Heart right ventricle (tissue), 16 donors: ENCODE data around the gene SRSF4. TPM values are rescaled to one million over a fixed set of nuclear protein-coding genes. Genes with fewer than 3 reads are reported as not detected.

Source experiments
- ATAC-seq, 8 donors: fragments of 200-7000 bp; cut with Tn5 transposase; one replicate each; pipeline ENCODE4 v1.9.1; 2020; ENCODE audit warnings: mild to moderate bottlenecking in 8 of 8, moderate library complexity in 8 of 8, moderate number of reproducible peaks in 1 of 8
- DNase-seq, 2 donors: peaks; one replicate each; pipeline ENCODE4 v3.0.0-alpha.2; 2020
- H3K27ac ChIP-seq, 10 donors: fragments of 200-600 bp; sonication (generic) in 2 of 10; one replicate each; pipeline versions ENCODE4 v1.5.0 to v1.8.0; 2020 to 2022; ENCODE audit warnings: mild to moderate bottlenecking in 3 of 10
- H3K27me3 ChIP-seq, 7 donors: fragments of 200-600 bp; one replicate each; pipeline ENCODE4 v1.8.0; 2021 to 2022; ENCODE audit warnings: mild to moderate bottlenecking in 2 of 7
- H3K36me3 ChIP-seq, 9 donors: fragments of 200-600 bp; sonication (generic) in 1 of 9; one replicate each; pipeline versions ENCODE4 v1.5.0 to v1.8.0; 2020 to 2022; ENCODE audit warnings: mild to moderate bottlenecking in 2 of 9
- H3K4me1 ChIP-seq, 9 donors: fragments of 200-600 bp; sonication (generic) in 1 of 9; one replicate each; pipeline versions ENCODE4 v1.5.0 to v1.8.0; 2020 to 2022; ENCODE audit warnings: mild to moderate bottlenecking in 4 of 9
- H3K4me3 ChIP-seq, 10 donors: fragments of 200-600 bp; sonication (generic) in 2 of 10; one replicate each; pipeline versions ENCODE4 v1.5.0 to v1.8.0; 2020 to 2022; ENCODE audit warnings: mild to moderate bottlenecking in 7 of 10, moderate library complexity in 2 of 10
- H3K9me3 ChIP-seq, 11 donors: fragments of 200-600 bp in 10 of 11; sonication (generic) in 2 of 11; one replicate each; pipeline versions ENCODE4 v1.5.0 to v1.8.0; 2013 to 2022; ENCODE audit warnings: mild to moderate bottlenecking in 2 of 11, control low read depth in 1 of 11, moderate library complexity in 1 of 11
- CTCF ChIP-seq, 9 donors: fragments of 200-600 bp; sonication (generic) in 2 of 9; IDR thresholded peaks; one replicate each; pipeline versions ENCODE4 v1.5.0 to v1.8.0; 2021 to 2022; ENCODE audit warnings: antibody characterized with exemption in 9 of 9, mild to moderate bottlenecking in 5 of 9, moderate library complexity in 1 of 9
- WGBS, 2 donors: extraction: QIAGEN DNeasy Blood & Tissue Kit; methylation state at CpG; one replicate each; pipeline ENCODE4 v1.1.7; 2013; ENCODE audit warnings: inconsistent platforms in 1 of 2; 5-methylcytosine and 5-hydroxymethylcytosine counted together
- intact Hi-C, 10 donors: fragments of 100-400 bp; cut with DNase I; formaldehyde crosslinking; loops; one replicate each; pipeline versions ENCODE4 v1.11.1 to v1.14.2; 2022
- polyA plus RNA-seq, 2 donors: library from polyadenylated mRNA; stranded (reverse); fragments of 200-250 nt; gene quantifications; one replicate each; pipeline ENCODE4 v1.2.3, GENCODE V29; 2013
- total RNA-seq, 10 donors: library from RNA; stranded (reverse); fragmentation: NEBNext Ultra II Directional in 3 of 10; extraction: Animal tissue kit (Norgen Biotek cat#: 25700) in 3 of 10; gene quantifications; one replicate each; pipeline versions ENCODE4 v1.2.1 to v1.2.4, GENCODE V29; 2021 to 2023
- donor health status: Arrhythmogenic right ventricular cardiomyopathy.
- donor health status: ischemic (EF 13 %, LVEDD 7.1; RV severe dilation, severe dysfunction).
- donor health status: healthy with polysubstance abuse.
- donor health status: DM: no; HTN: yes; CAD: no.
- donor health status: DM: no; HTN: no; CAD: no.
- donor health status: ischemic (EF 25% LVEDD 6.9; RV normal size, moderate dysfunction).
- donor health status: ischemic (EF 25% LVEDD 5.7; RV mildly dilated, moderate dysfunction).
- donor health status: healthy.
- donor health status: DM: yes; HTN: yes; CAD: no.
- donor health status: Ischemic cardiomyopathy.
- donor health status: ischemic (EF 35%, LVEDD 5.7; RV mildly dilated, moderate dysfunction).
- donor health status: nonischemic (EF 11% LVEDD 7.7; RV severe dilation, severe dysfunction).
- donor health status: DM: yes; HTN: yes; CAD: no.
- donor health status: PGD.
- donor health status: ischemic (EF 29% LVEDD 5.4; RV normal size, mild dysfunction).
- donor health status: nonischemic (EF 23%, LVEDD 6.1; RV moderate dilation, normal function).

The SRSF4 gene
- total and polyA plus RNA-seq, 12 donors = 40.8 to 67.8 (median 49.0) TPM

DNA sequence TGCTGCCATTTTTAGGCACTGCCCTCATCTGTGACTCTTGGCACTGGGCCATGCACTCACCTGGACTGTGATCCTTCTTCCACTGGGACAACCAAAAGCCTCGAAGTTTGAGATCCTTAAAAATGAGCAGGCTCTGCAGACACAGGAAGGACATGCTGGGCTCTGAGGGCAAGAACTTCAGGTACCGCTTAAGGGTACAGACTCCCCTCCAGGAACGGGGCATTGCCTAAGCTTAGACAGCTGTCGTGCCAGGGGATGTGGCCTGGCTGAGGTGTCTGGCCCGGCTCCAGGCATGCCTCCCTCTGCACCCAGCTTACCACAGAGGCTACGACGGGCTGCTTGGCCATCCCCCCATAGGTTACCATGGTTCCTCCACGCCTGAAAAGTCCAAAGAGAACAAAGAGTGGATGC lies 14.2 kb upstream of the SRSF4 start:
- H3K4me3 ChIP-seq = no peak overlapping the region
- DNase-seq = no peak
- intact Hi-C loops = loop anchor here in 1 of 10 donors (10.0 kb wide), 1 partner anchor 401 kb away; no protein-coding TSS in a partner anchor
- H3K9me3 ChIP-seq = no peaks in the 10 kb centered on the region
- H3K27ac ChIP-seq = no peak overlapping the region
- H3K36me3 ChIP-seq = peaks cover 0 to 93% (median 6%) of the 10 kb centered on the region in 9 donors
- peak in 1 of 8 donors; percentile 32 for ATAC-seq
- TF ChIP-seq CTCF (IDR thresholded peaks at IDR 0.05) = no peak
- 69 to 73% methylated on average over 8 of the region's 8 CpGs for WGBS, 2 donors
- H3K4me1 ChIP-seq = no peaks in the 10 kb centered on the region
- H3K27me3 ChIP-seq = no peaks in the 10 kb centered on the region

DNA sequence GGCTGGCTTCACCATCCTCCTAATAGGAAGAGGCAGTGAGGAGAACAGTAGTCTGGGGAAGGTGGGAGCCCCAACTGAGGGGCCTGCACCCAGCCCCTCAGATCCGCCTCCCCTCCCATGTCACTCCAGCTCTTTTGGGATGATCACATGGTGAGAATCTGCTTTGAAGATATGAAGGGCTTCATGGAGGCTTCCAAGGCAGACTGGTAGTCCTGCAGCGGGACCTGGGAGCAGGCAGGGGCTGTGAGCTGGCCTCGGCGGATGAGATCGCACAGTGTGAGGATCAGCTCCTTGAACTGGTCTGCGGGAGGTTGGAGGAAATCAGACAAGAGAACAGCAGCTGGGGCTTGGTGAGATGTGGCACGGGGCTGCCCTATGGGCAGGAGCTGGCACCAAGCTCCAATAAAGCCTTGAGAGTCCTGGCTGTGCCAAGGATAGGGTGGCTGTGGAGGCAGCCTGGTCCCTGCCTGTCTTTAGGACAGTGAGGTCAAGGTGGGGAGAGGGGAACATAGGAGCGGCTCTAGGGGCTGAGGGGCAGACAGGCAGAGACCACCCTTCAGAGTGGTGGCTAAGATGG lies 12.3 kb upstream of the SRSF4 start:
- Histone ChIP-seq H3K9me3 (no peaks in the 10 kb centered on the region), H3K27ac (no peak overlapping the region), H3K36me3 (peaks cover 0 to 73% (median 3%) of the 10 kb centered on the region in 9 donors), H3K27me3 (no peaks in the 10 kb centered on the region), H3K4me1 (no peaks in the 10 kb centered on the region), H3K4me3 (no peak overlapping the region)
- 95 to 99% methylated on average over 8 of the region's 8 CpGs for WGBS, 2 donors
- intact Hi-C loops = loop anchor here in 1 of 10 donors (10.0 kb wide), 1 partner anchor 399 kb away; no protein-coding TSS in a partner anchor
- no peak for TF ChIP-seq CTCF (IDR thresholded peaks at IDR 0.05)
- no peak for ATAC-seq
- no peak for DNase-seq

- Histone ChIP-seq H3K27me3 (no peaks in the 10 kb centered on the region), H3K27ac (no peak overlapping the region), H3K9me3 (no peaks in the 10 kb centered on the region), H3K4me1 (no peaks in the 10 kb centered on the region), H3K4me3 (no peak overlapping the region), H3K36me3 (peaks cover 0 to 41% (median 2%) of the 10 kb centered on the region in 9 donors)
- TF ChIP-seq CTCF (IDR thresholded peaks at IDR 0.05) = no peak
- intact Hi-C loops = loop anchor here in 1 of 10 donors (10.0 kb wide), 1 partner anchor 396 kb away; no protein-coding TSS in a partner anchor
- WGBS, 2 donors = 87 to 96% methylated on average over 6 of the region's 6 CpGs
- no peak for ATAC-seq
- no peak for DNase-seq
Measured at GRCh38 chr1:29190718-29191117, 9.0 kb upstream of the SRSF4 start.

DNA sequence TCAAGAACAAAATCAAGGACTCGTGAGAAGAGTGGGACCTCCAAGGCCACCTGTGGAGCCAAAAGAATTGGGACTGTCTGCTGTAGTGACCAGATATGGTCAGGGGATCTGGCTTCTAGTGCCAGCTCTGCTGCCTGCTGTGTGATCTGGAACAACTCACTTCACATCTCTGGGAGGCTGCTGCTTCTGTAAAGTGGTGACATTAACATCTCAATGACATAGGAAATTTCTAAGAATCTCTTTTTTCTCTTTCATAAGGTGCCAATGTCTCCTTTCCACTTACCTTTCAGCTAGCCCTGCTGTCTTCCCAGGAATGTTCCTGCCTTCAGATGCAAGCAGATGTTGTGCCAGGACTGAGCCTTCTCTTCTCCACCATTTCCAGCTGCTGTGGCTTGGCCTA lies 5.0 kb upstream of the SRSF4 start:
- 87 to 100% methylated on average over 1 of the region's 1 CpG for WGBS, 2 donors
- Histone ChIP-seq H3K4me1 (peaks cover 0 to 12% (median 4%) of the 10 kb centered on the region in 9 donors), H3K4me3 (no peak overlapping the region), H3K36me3 (peaks cover 0 to under 1% (median 0%) of the 10 kb centered on the region in 9 donors), H3K27ac (no peak overlapping the region), H3K27me3 (no peaks in the 10 kb centered on the region), H3K9me3 (no peaks in the 10 kb centered on the region)
- intact Hi-C loops = no loop called here
- no peak for TF ChIP-seq CTCF (IDR thresholded peaks at IDR 0.05)
- no peak for DNase-seq
- no peak for ATAC-seq
